Measurements from ENCODE around the gene COPB2. TPM values are rescaled to one million over a fixed set of nuclear protein-coding genes. Genes with fewer than 3 reads are reported as not detected.

The COPB2 gene
- total and polyA plus RNA-seq, 10 of the 15 experiments (the other 5 are each of a cell fraction or from before 2014, with no cell fraction given): 51.3 to 143 (median 116) TPM

- TF ChIP-seq RCOR1 (conservative IDR thresholded peaks at IDR 0.05; ENCODE audit: low read depth, low read length) (no peak), NR2F1 (conservative IDR thresholded peaks at IDR 0.05) (no peak), JUNB (IDR thresholded peaks at IDR 0.05) (no peak), PAX5 (IDR thresholded peaks at IDR 0.05; ENCODE audit: borderline replicate concordance, low read depth, low read length) (no peak), MEF2B (IDR thresholded peaks at IDR 0.05; ENCODE audit: partially characterized antibody, poor library complexity, severe bottlenecking) (no peak), JUND (IDR thresholded peaks at IDR 0.05; ENCODE audit: low read depth, low read length) (no peak), BCL3 (IDR thresholded peaks at IDR 0.05; ENCODE audit: borderline replicate concordance, insufficient read depth, low read depth, low read length, poor library complexity, severe bottlenecking) (no peak), DPF2 (IDR thresholded peaks at IDR 0.05) (no peak), CHD2 (IDR thresholded peaks at IDR 0.05; ENCODE audit: borderline replicate concordance, low read depth, low read length) (no peak), TBL1XR1 (IDR thresholded peaks at IDR 0.05; ENCODE audit: low read depth, low read length) (no peak)
- TF ChIP-seq, protein P1, sequence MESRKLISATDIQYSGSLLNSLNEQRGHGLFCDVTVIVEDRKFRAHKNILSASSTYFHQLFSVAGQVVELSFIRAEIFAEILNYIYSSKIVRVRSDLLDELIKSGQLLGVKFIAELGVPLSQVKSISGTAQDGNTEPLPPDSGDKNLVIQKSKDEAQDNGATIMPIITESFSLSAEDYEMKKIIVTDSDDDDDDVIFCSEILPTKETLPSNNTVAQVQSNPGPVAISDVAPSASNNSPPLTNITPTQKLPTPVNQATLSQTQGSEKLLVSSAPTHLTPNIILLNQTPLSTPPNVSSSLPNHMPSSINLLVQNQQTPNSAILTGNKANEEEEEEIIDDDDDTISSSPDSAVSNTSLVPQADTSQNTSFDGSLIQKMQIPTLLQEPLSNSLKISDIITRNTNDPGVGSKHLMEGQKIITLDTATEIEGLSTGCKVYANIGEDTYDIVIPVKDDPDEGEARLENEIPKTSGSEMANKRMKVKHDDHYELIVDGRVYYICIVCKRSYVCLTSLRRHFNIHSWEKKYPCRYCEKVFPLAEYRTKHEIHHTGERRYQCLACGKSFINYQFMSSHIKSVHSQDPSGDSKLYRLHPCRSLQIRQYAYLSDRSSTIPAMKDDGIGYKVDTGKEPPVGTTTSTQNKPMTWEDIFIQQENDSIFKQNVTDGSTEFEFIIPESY (IDR thresholded peaks at IDR 0.05): no peak
Measured at GRCh38 chr3:139317660-139318430, 71.6 kb downstream of the COPB2 start (continued).
